Measurements from ENCODE around the gene ABCA1.
"Not testable (repeated sequence)": the region's sequence is repeated elsewhere in the genome, so short reads cannot be mapped to it uniquely, and the experiment has no call there.

Gene ABCA1

GRCh38 chr9:104798209-104798995 is 129.6 kb downstream of the ABCA1 start:
- DNase-seq (ENCODE audit: low read depth in 2 of 2): no peak

- no peak for DNase-seq (ENCODE audit: low read depth in 2 of 2)
Observed at GRCh38 chr9:104795857-104796256, 132.1 kb downstream of the ABCA1 start.

GRCh38 chr9:104795082-104795481 is 132.9 kb downstream of the ABCA1 start:
- DNase-seq (ENCODE audit: low read depth in 2 of 2): no peak

- peak; percentile 1 to 4 for DNase-seq (ENCODE audit: low read depth in 2 of 2)
Observed at GRCh38 chr9:104794070-104794469, 133.9 kb downstream of the ABCA1 start.

GRCh38 chr9:104788251-104788650 is 139.7 kb downstream of the ABCA1 start:
- no peak for DNase-seq (ENCODE audit: low read depth in 2 of 2)

- no peak for DNase-seq (ENCODE audit: low read depth in 2 of 2)
Observed at GRCh38 chr9:104787306-104788015, 140.5 kb downstream of the ABCA1 start.

GRCh38 chr9:104786293-104786692 is 141.7 kb downstream of the ABCA1 start:
- DNase-seq (ENCODE audit: low read depth in 2 of 2): no peak

- no peak for DNase-seq (ENCODE audit: low read depth in 2 of 2)
Observed at GRCh38 chr9:104784098-104784497, 143.9 kb downstream of the ABCA1 start.

GRCh38 chr9:104783588-104783987 is 144.4 kb downstream of the ABCA1 start:
- no peak for DNase-seq (ENCODE audit: low read depth in 2 of 2)

GRCh38 chr9:104780796-104781395 is 147.1 kb downstream of the ABCA1 start:
- no peak for DNase-seq (ENCODE audit: low read depth in 2 of 2)

- DNase-seq (ENCODE audit: low read depth in 2 of 2): no peak
Observed at GRCh38 chr9:104779946-104780535, 147.9 kb downstream of the ABCA1 start.

GRCh38 chr9:104779334-104779733 is 148.6 kb downstream of the ABCA1 start:
- DNase-seq (ENCODE audit: low read depth in 2 of 2): no peak

- DNase-seq (ENCODE audit: low read depth in 2 of 2): no peak
Observed at GRCh38 chr9:104778802-104779201, 149.2 kb downstream of the ABCA1 start.

GRCh38 chr9:104776797-104777196 is 151.2 kb downstream of the ABCA1 start:
- no peak for DNase-seq (ENCODE audit: low read depth in 2 of 2)

- DNase-seq (ENCODE audit: low read depth in 2 of 2): no peak
Observed at GRCh38 chr9:104775976-104776375, 152.0 kb downstream of the ABCA1 start.

- no peak for DNase-seq (ENCODE audit: low read depth in 2 of 2)
Observed at GRCh38 chr9:104775574-104775936, 152.4 kb downstream of the ABCA1 start.

GRCh38 chr9:104774831-104775573 is 153.0 kb downstream of the ABCA1 start:
- DNase-seq (ENCODE audit: low read depth in 2 of 2): no peak

GRCh38 chr9:104774132-104774531 is 153.8 kb downstream of the ABCA1 start:
- DNase-seq (ENCODE audit: low read depth in 2 of 2): no peak

- no peak for DNase-seq (ENCODE audit: low read depth in 2 of 2)
Observed at GRCh38 chr9:104772714-104773510, 155.0 kb downstream of the ABCA1 start.

- no peak for DNase-seq (ENCODE audit: low read depth in 2 of 2)
Observed at GRCh38 chr9:104769655-104770054, 158.3 kb downstream of the ABCA1 start.

- DNase-seq (ENCODE audit: low read depth in 2 of 2): not testable (repeated sequence)
Observed at GRCh38 chr9:104769029-104769428, 158.9 kb downstream of the ABCA1 start.

Data from stimulated activated CD8-positive, alpha-beta memory T cell treated with anti-CD3 and anti-CD28 coated beads, Interleukin-15, amount 100 ng/mL, for 48 hours (primary cell).